Stomach (tissue), 9 donors: Measurements from ENCODE around the gene SLC9A6. TPM values are rescaled to one million over a fixed set of nuclear protein-coding genes. Genes with fewer than 3 reads are reported as not detected.

Source experiments
- DNase-seq, 2 donors: peaks; one replicate each; pipeline versions ENCODE4 v3.0.0 to v3.0.0-alpha.2; 2013 to 2019
- H3K27ac ChIP-seq, 5 donors: fragments of 200-600 bp in 4 of 5; sonication (generic) in 4 of 5; one replicate each; pipeline ENCODE4 v1.5.1; 2013 to 2019; ENCODE audit warnings: mild to moderate bottlenecking in 1 of 5, moderate library complexity in 1 of 5
- H3K27me3 ChIP-seq, 3 donors: fragments of 200-600 bp; sonication (generic); one replicate each; pipeline ENCODE4 v1.5.1; 2017 to 2019; ENCODE audit warnings: mixed run types in 1 of 3
- H3K36me3 ChIP-seq, 4 donors: fragments of 200-600 bp; sonication (generic); 1 replicate in 3 of 4; 2 replicates in 1 of 4; pipeline ENCODE4 v1.5.1; 2016 to 2019
- H3K4me1 ChIP-seq, 4 donors: fragments of 200-600 bp; sonication (generic); one replicate each; pipeline ENCODE4 v1.5.1; 2016 to 2019
- H3K4me3 ChIP-seq, 4 donors: fragments of 200-600 bp; sonication (generic) in 3 of 4; one replicate each; pipeline ENCODE4 v1.5.1; 2016 to 2019; ENCODE audit warnings: mild to moderate bottlenecking in 1 of 4
- H3K9me3 ChIP-seq, 4 donors: fragments of 200-600 bp; sonication (generic); one replicate each; pipeline ENCODE4 v1.5.1; 2016 to 2019
- CTCF ChIP-seq, 7 experiments: fragments of 450-650 bp in 4 of 7; fragments of 200-600 bp in 3 of 7; sonication (generic) in 3 of 7; IDR thresholded peaks; one replicate each; pipeline ENCODE4 v1.5.1; 2016 to 2019; ENCODE audit warnings: antibody characterized with exemption in 7 of 7, control low read depth in 2 of 7, mild to moderate bottlenecking in 1 of 7
- EP300 ChIP-seq: sonication (generic); formaldehyde crosslinking; IDR thresholded peaks from one replicate; pipeline ENCODE4 v1.6.1; 2017; ENCODE audit warnings: antibody characterized with exemption
- POLR2A ChIP-seq, 4 donors: fragments of 450-650 bp; IDR thresholded peaks; one replicate each; pipeline ENCODE4 v1.6.1; 2016; ENCODE audit warnings: antibody characterized with exemption in 4 of 4, control low read depth in 2 of 4, mild to moderate bottlenecking in 1 of 4, moderate library complexity in 1 of 4
- POLR2AphosphoS5 ChIP-seq, 3 donors: sonication (generic); formaldehyde crosslinking; IDR thresholded peaks; one replicate each; pipeline ENCODE4 v1.6.1; 2016; ENCODE audit warnings: antibody characterized with exemption in 3 of 3
- WGBS, 5 donors: extraction: QIAGEN DNeasy Blood & Tissue Kit in 3 of 5; methylation state at CpG; one replicate each; pipeline versions ENCODE4 v1.1.5 to v1.1.7; 2013 to 2018; 5-methylcytosine and 5-hydroxymethylcytosine counted together
- intact Hi-C: fragments of 100-400 bp; cut with DNase I; formaldehyde crosslinking; loops from one replicate; pipeline ENCODE4 v1.15.1; 2023; ENCODE audit warnings: low total_unique reads
- polyA plus RNA-seq, 3 donors: library from polyadenylated mRNA; stranded (reverse); fragments of 200-250 nt; gene quantifications; one replicate each; pipeline ENCODE4 v1.2.3, GENCODE V29; 2013
- total RNA-seq, 5 donors: library from RNA; depleted of rRNA; stranded (reverse); fragments of >200 nt; gene quantifications; one replicate each; pipeline versions ENCODE4 v1.1.0 to v1.2.3, GENCODE V29; 2014 to 2016
- donor health status: healthy with polysubstance abuse.
- donor health status: Bipolar disorder and iron deficiency.
- donor health status: healthy.

The SLC9A6 gene
- total and polyA plus RNA-seq, 8 donors: 0.58 to 26.4 (median 5.5) TPM

- no peaks in the 10 kb centered on the region for H3K27me3 ChIP-seq
- TF ChIP-seq POLR2AphosphoS5 (IDR thresholded peaks at IDR 0.05): peak; percentile 36 to 41 (median 38)
- TF ChIP-seq EP300: no peak
- TF ChIP-seq CTCF (IDR thresholded peaks at IDR 0.05): peak in 1 of 7 experiments; percentile 8
- DNase-seq: peak; percentile 80 to 95
- WGBS, 5 donors: 0 to 43% (median 9%) methylated on average over 30 to 54 of the region's 65 CpGs
- H3K27ac ChIP-seq: peak within 1 kb of the TSS; percentile 90 to 97 (median 93)
- peak within 1 kb of the TSS; percentile 53 to 69 (median 62) for H3K4me3 ChIP-seq
- no peaks in the 10 kb centered on the region for H3K36me3 ChIP-seq
- peaks cover 0 to 25% (median 12%) of the 10 kb centered on the region in 4 donors for H3K4me1 ChIP-seq
- H3K9me3 ChIP-seq: no peaks in the 10 kb centered on the region
- intact Hi-C loops: no loop called here
Measured at GRCh38 chrX:135973548-135974278, 11.5 kb upstream of the SLC9A6 start, which contains the start of gene MMGT1. MMGT1 (minus strand) TSS chrX:135973988; CDS start chrX:135973675, 313 bp downstream.

- TF ChIP-seq POLR2A (IDR thresholded peaks at IDR 0.05): no peak
- TF ChIP-seq EP300: no peak
- TF ChIP-seq CTCF (IDR thresholded peaks at IDR 0.05): no peak
- TF ChIP-seq POLR2AphosphoS5 (IDR thresholded peaks at IDR 0.05): no peak
- no peaks in the 10 kb centered on the region for H3K36me3 ChIP-seq
- peak overlapping the region; percentile 15 to 94 (median 46) for H3K27ac ChIP-seq
- H3K4me3 ChIP-seq: peak overlapping the region; percentile 36 to 62 (median 38)
- intact Hi-C loops: no loop called here
- H3K4me1 ChIP-seq: peaks cover 0 to 25% (median 12%) of the 10 kb centered on the region in 4 donors
- 2 to 36% (median 6%) methylated on average over 9 to 23 of the region's 32 CpGs for WGBS, 5 donors
- H3K27me3 ChIP-seq: no peaks in the 10 kb centered on the region
- H3K9me3 ChIP-seq: no peaks in the 10 kb centered on the region
- DNase-seq: peak; percentile 75 to 91
Measured at GRCh38 chrX:135974279-135974856, 10.9 kb upstream of the SLC9A6 start.

GRCh38 chrX:135975421-135975820, 9.8 kb upstream of the SLC9A6 start:
- Histone ChIP-seq H3K27me3 (no peaks in the 10 kb centered on the region), H3K4me1 (peaks cover 0 to 25% (median 12%) of the 10 kb centered on the region in 4 donors), H3K4me3 (no peak overlapping the region), H3K27ac (no peak overlapping the region), H3K9me3 (no peaks in the 10 kb centered on the region), H3K36me3 (no peaks in the 10 kb centered on the region)
- TF ChIP-seq POLR2A (IDR thresholded peaks at IDR 0.05): no peak
- TF ChIP-seq EP300: no peak
- TF ChIP-seq POLR2AphosphoS5 (IDR thresholded peaks at IDR 0.05): no peak
- no peak for TF ChIP-seq CTCF (IDR thresholded peaks at IDR 0.05)
- intact Hi-C loops: no loop called here
- 81 to 93% (median 90%) methylated on average over 1 of the region's 1 CpG for WGBS, 5 donors
- no peak for DNase-seq

GRCh38 chrX:135977611-135978010, 7.6 kb upstream of the SLC9A6 start:
- peaks cover 0 to 11% (median 4%) of the 10 kb centered on the region in 4 donors for H3K4me1 ChIP-seq
- H3K36me3 ChIP-seq: no peaks in the 10 kb centered on the region
- no peak for DNase-seq
- no peak overlapping the region for H3K27ac ChIP-seq
- intact Hi-C loops: no loop called here
- H3K27me3 ChIP-seq: no peaks in the 10 kb centered on the region
- H3K9me3 ChIP-seq: no peaks in the 10 kb centered on the region
- WGBS, 5 donors: 64 to 80% (median 66%) methylated on average over 4 of the region's 4 CpGs
- TF ChIP-seq CTCF (IDR thresholded peaks at IDR 0.05) (no peak), POLR2A (IDR thresholded peaks at IDR 0.05) (no peak), EP300 (no peak), POLR2AphosphoS5 (IDR thresholded peaks at IDR 0.05) (no peak)
- H3K4me3 ChIP-seq: no peak overlapping the region
